Measurements from ENCODE around the gene RUNX1. TPM values are rescaled to one million over a fixed set of nuclear protein-coding genes. Genes with fewer than 3 reads are reported as not detected.

RUNX1 gene
- total and polyA plus RNA-seq, 2 of the 13 experiments (the other 11 are each of a cell fraction or from before 2014, with no cell fraction given): 5.4 to 6.4 TPM

DNA sequence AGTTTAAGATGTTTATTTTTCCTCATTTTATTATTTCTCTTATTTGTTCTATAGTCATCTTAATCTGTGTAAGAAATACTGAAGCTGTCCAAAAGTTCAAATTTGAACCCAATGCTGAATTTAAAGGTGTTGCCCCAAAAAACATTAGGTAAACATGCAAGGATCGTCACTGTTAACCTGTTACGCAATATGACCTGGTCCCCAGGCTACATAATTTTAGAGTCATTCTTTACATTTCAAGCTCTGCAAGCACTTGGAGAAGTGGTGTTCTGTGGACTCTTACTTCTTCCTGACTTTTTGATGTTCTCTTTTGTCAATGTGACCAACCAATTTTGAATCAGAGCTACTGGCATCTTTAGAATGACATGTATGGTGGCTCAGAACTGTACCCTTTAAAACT is 274.4 kb downstream of the RUNX1 start (continued):
- TF ChIP-seq NCOA2 (CRISPR knock-in tag; IDR thresholded peaks at IDR 0.05) (peak; percentile 53; the same call in 1 of the 2 replicates), HNRNPUL1 (IDR thresholded peaks at IDR 0.05; ENCODE audit: low read depth, low read length) (no peak), SMAD3 (CRISPR knock-in tag; IDR thresholded peaks at IDR 0.05) (0 out of 2 replicates have a peak, but pooled peaks have one; percentile 28), FOXK1 (CRISPR knock-in tag; IDR thresholded peaks at IDR 0.05; ENCODE audit: borderline replicate concordance, low read depth) (peak; percentile 34; the same call in 1 of the 2 replicates), NR2F2 (IDR thresholded peaks at IDR 0.05; ENCODE audit: borderline replicate concordance, low read depth) (peak; percentile 79), SOX6 (IDR thresholded peaks at IDR 0.05) (no peak), SOX6 (CRISPR knock-in tag; IDR thresholded peaks at IDR 0.05) (peak; percentile 60)
- TF ChIP-seq, protein P1, sequence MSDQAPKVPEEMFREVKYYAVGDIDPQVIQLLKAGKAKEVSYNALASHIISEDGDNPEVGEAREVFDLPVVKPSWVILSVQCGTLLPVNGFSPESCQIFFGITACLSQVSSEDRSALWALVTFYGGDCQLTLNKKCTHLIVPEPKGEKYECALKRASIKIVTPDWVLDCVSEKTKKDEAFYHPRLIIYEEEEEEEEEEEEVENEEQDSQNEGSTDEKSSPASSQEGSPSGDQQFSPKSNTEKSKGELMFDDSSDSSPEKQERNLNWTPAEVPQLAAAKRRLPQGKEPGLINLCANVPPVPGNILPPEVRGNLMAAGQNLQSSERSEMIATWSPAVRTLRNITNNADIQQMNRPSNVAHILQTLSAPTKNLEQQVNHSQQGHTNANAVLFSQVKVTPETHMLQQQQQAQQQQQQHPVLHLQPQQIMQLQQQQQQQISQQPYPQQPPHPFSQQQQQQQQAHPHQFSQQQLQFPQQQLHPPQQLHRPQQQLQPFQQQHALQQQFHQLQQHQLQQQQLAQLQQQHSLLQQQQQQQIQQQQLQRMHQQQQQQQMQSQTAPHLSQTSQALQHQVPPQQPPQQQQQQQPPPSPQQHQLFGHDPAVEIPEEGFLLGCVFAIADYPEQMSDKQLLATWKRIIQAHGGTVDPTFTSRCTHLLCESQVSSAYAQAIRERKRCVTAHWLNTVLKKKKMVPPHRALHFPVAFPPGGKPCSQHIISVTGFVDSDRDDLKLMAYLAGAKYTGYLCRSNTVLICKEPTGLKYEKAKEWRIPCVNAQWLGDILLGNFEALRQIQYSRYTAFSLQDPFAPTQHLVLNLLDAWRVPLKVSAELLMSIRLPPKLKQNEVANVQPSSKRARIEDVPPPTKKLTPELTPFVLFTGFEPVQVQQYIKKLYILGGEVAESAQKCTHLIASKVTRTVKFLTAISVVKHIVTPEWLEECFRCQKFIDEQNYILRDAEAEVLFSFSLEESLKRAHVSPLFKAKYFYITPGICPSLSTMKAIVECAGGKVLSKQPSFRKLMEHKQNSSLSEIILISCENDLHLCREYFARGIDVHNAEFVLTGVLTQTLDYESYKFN (CRISPR knock-in tag; conservative IDR thresholded peaks at IDR 0.05): peak; percentile 50

DNA sequence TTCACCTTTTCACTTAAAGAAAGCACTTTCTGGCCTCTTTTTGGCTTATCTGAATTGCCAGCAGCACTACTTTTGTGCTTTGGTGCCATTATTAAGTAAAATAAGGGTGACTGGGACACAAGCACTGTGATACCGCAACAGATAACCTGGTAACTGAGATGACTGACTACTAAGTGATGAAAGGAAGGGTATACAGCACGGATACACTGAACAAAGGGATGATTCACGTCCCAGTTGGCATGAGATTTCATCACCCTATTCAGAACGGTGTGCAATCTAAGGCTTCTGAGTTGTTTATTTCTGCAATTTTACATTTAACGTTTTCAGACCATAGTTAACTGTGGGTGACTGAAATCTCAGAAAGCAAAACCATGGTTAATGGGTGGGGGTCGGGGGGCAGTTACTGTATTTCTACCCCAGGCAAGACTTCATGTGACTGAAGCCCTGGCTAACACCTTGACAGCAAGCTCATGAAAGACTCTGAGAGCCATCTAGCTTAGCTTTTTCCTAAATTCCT is 277.5 kb downstream of the RUNX1 start:
- Histone ChIP-seq H2AFZ (ENCODE audit: low read length) (peak overlapping the region; percentile 59), H3K79me2 (ENCODE audit: insufficient read depth, low read length) (no peaks in the 10 kb centered on the region), H3K27me3 (ENCODE audit: control insufficient read depth in 1 of 2, insufficient read depth in 2 of 2, low read length in 2 of 2) (no peaks in the 10 kb centered on the region), H3K36me3 (replicated peaks in 1 of 2; ENCODE audit: control insufficient read depth in 1 of 2, insufficient read depth in 2 of 2, low read length in 2 of 2) (no peaks in the 10 kb centered on the region), H3K4me2 (ENCODE audit: low read depth, low read length) (peak overlapping the region; percentile 60), H3K4me3 (replicated peaks in 1 of 3; ENCODE audit: insufficient read depth in 1 of 3, low read depth in 2 of 3, low read length in 3 of 3) (peak overlapping the region in 2 of 3 experiments; percentile 17 to 50; a peak in 2 of 6 replicates), H3K4me1 (ENCODE audit: insufficient read depth, low read length) (peaks cover 44% of the 10 kb centered on the region), H4K20me1 (ENCODE audit: insufficient read depth, low read length) (no peaks in the 10 kb centered on the region), H3K27ac (ENCODE audit: extremely low read length, insufficient read depth, low read length) (peak overlapping the region; percentile 81), H3K9ac (ENCODE audit: insufficient read depth, low read depth, low read length) (peak overlapping the region; percentile 63), H3K9me3 (ENCODE audit: low read length) (no peaks in the 10 kb centered on the region)
- 3% methylated on average over 6 of the region's 6 CpGs for WGBS (ENCODE audit: low lambda C conversion rate)
- peak; percentile 89 for DNase-seq (ENCODE audit: low spot score)
- in situ Hi-C loops (cut with HindIII; ENCODE audit: extremely low pct_ligation_motif_present, low pct_unique_long_range_greater_than_20kb): no loop called here
- ChIA-PET CTCF (ENCODE audit: low intra/inter-chr PET ratio, low total read pairs) (no interaction called here), POLR2A (interaction anchor here (0.8 to 2.0 kb wide), 8 partner anchors 24 to 118 kb away, joined by 3 to 7 read pairs (median 4); no protein-coding TSS in a partner anchor)
- intact Hi-C loops (cut with micrococcal nuclease; ENCODE audit: unreplicated experiment): loop anchor here (1.0 to 2.0 kb wide), 2 partner anchors 22 to 23 kb away; no protein-coding TSS in a partner anchor
- ATAC-seq: peak; percentile 99
- FAIRE-seq: peak; percentile 92
- no TSS peak for BruUV-seq (replicated peaks)
- TF ChIP-seq ATF3 (CRISPR knock-in tag; IDR thresholded peaks at IDR 0.05) (peak; percentile 93), ZFP37 (CRISPR knock-in tag; IDR thresholded peaks at IDR 0.05; ENCODE audit: borderline replicate concordance) (no peak), RXRB (CRISPR knock-in tag; IDR thresholded peaks at IDR 0.05; ENCODE audit: borderline replicate concordance) (peak; percentile 19; the same call in 1 of the 2 replicates), MED1 (CRISPR knock-in tag; IDR thresholded peaks at IDR 0.05) (peak; percentile 59; the same call in 1 of the 2 replicates), XBP1 (CRISPR knock-in tag; IDR thresholded peaks at IDR 0.05) (no peak), ZEB1 (IDR thresholded peaks at IDR 0.05; ENCODE audit: insufficient replicate concordance, low read depth) (no peak), FOXO1 (CRISPR knock-in tag; IDR thresholded peaks at IDR 0.05) (peak; percentile 47; the same call in 1 of the 2 replicates), IRF2 (CRISPR knock-in tag; IDR thresholded peaks at IDR 0.05) (0 out of 2 replicates have a peak, but pooled peaks have one; percentile 20), HOMEZ (CRISPR knock-in tag; IDR thresholded peaks at IDR 0.05; ENCODE audit: low read depth) (0 out of 2 replicates have a peak, but pooled peaks have one; percentile 48)
- TF ChIP-seq, protein P2, sequence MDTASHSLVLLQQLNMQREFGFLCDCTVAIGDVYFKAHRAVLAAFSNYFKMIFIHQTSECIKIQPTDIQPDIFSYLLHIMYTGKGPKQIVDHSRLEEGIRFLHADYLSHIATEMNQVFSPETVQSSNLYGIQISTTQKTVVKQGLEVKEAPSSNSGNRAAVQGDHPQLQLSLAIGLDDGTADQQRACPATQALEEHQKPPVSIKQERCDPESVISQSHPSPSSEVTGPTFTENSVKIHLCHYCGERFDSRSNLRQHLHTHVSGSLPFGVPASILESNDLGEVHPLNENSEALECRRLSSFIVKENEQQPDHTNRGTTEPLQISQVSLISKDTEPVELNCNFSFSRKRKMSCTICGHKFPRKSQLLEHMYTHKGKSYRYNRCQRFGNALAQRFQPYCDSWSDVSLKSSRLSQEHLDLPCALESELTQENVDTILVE (CRISPR knock-in tag; IDR thresholded peaks at IDR 0.05): 0 out of 2 replicates have a peak, but pooled peaks have one; percentile 58

Measured in HepG2 (cell line).